Fibroblast of gingiva (primary cell): ENCODE measurements around the gene SRRM2.

Source experiments
- DNase-seq: peaks from one replicate; pipeline ENCODE4 v3.0.0-alpha.2; 2011; ENCODE audit warnings: low read depth

The SRRM2 gene

GRCh38 chr16:2762711-2763110 is 10.3 kb downstream of the SRRM2 start:
- no peak for DNase-seq

- DNase-seq: no peak
Observed at GRCh38 chr16:2763173-2763572, 10.7 kb downstream of the SRRM2 start.

- no peak for DNase-seq
Observed at GRCh38 chr16:2764718-2765117, 12.3 kb downstream of the SRRM2 start.

- DNase-seq: no peak
Observed at GRCh38 chr16:2765462-2766404, 13.3 kb downstream of the SRRM2 start.

- no peak for DNase-seq
Observed at GRCh38 chr16:2766430-2767139, 14.1 kb downstream of the SRRM2 start.

GRCh38 chr16:2767140-2767731 is 14.8 kb downstream of the SRRM2 start:
- no peak for DNase-seq

- no peak for DNase-seq
Observed at GRCh38 chr16:2767891-2768290, 15.5 kb downstream of the SRRM2 start.

- DNase-seq: no peak
Observed at GRCh38 chr16:2768403-2769089, 16.1 kb downstream of the SRRM2 start.

GRCh38 chr16:2769100-2769529 is 16.7 kb downstream of the SRRM2 start:
- no peak for DNase-seq

- DNase-seq: peak; percentile 67
Observed at GRCh38 chr16:2769675-2770056, 17.2 kb downstream of the SRRM2 start.

- DNase-seq: no peak
Observed at GRCh38 chr16:2770057-2770951, 17.9 kb downstream of the SRRM2 start.

- no peak for DNase-seq
Observed at GRCh38 chr16:2771496-2772402, 19.3 kb downstream of the SRRM2 start.

- peak; percentile 17 for DNase-seq
Observed at GRCh38 chr16:2773188-2773968, 20.9 kb downstream of the SRRM2 start.

GRCh38 chr16:2774161-2774891 is 21.9 kb downstream of the SRRM2 start:
- DNase-seq: no peak

- DNase-seq: no peak
Observed at GRCh38 chr16:2775131-2775716, 22.8 kb downstream of the SRRM2 start.

GRCh38 chr16:2775765-2776499 is 23.5 kb downstream of the SRRM2 start:
- no peak for DNase-seq

- no peak for DNase-seq
Observed at GRCh38 chr16:2776500-2777139, 24.2 kb downstream of the SRRM2 start.
